ENCODE results near the gene MAGI1.
A peak's percentile ranks its signal among the peaks of the same experiment; 100 is the strongest.

Gene MAGI1

DNA sequence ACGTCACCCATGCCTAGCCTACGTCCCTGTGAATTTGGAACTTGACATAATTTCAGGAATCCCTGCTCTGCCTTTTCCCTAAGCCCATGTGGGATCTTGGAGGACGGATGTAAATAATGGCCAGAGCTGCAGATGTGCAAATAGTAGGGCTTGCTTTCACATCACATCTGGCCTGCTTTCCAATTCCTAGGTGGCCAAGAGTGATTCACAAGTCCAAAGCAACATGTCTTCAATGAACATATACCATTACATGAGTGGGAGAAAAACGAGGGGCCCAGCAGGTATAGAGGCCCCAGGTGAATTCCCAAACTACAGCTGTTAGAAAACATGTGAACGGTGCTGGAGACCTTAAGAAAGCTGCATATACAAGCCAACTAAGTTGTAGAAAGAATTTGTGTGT is 214.6 kb downstream of the MAGI1 start:
- no peak for DNase-seq

DNA sequence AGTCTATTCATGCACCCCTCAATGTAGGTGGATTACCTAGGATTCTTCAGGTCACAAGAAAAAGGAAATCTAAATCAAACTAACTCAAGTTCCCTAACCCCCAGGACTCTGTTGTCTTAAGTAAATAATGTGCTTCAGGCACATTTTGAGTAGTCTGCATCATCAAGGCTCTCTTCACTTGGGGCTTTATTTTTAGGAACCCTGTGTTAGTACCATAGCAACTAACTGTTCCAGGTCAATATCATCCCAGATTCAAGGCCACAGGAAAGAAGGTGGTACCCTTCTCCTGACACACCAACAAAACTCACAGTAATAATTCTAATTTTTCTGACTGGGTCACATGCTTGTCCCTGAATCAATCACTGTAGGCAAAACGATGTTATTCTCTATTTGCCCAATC is 218.1 kb downstream of the MAGI1 start:
- no peak for DNase-seq

DNA sequence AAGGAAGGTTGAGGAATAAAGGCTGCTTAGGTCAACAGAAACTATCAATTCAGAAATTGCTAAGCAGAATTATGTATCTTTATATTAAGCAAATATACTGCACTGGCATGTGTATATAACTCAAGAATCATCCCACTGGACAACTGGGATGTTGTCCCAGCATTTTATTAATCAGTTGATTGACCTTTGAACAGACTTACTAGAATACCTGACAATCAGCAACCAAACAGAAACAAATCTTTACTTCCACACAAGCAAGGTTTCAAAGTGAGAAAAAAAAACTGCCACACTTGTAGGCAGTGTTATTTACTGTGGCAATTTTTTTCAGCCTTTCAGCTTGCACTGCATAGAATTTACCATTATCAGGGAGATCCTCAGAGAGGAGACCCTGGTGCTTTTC is 218.8 kb downstream of the MAGI1 start:
- no peak for DNase-seq

DNA sequence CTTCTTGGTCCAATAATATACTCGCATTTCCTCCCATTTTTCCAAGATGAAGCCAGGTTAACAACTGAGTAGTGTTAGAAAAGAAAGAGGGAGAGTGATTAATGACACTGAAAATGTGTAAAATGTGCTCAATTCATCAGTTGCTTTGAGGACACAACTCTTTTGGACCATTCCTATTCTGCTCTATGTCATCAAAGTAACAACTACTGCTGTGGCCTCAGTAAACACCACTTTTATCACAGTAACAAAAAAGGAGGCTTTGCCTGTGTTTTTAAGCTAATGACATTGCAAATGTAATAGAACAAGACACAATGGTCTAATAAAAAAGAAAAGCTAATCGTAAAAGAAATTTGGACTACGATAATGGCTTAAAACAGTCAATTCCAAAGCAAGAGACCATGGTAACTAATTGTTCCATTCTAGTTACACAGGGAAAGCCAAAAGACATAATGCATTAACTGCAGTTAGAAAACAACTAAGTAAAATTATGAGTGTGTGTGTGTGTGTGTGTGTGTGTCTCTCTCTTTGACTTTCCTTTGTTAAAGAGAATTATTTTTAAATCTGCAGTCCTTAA is 221.1 kb downstream of the MAGI1 start:
- no peak for DNase-seq

DNA sequence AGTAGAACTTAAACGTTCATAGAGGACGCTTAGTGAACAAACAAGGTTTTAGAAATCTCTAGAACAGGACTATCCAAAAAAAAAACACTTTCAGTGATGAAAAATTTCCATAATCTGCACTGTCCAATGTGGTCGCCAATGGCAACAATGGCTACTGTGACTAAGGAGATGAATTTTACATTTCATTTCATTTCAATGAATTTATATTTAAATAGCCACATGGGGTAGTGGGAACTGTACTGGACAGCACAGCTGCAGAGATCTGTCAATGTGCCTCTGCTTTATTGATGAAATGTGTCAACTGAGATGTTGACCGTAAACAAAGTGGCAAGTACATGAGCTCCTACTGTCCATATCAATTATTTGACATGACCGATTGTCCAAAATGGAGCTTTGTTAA is 222.5 kb downstream of the MAGI1 start:
- DNase-seq, result no peak

DNA sequence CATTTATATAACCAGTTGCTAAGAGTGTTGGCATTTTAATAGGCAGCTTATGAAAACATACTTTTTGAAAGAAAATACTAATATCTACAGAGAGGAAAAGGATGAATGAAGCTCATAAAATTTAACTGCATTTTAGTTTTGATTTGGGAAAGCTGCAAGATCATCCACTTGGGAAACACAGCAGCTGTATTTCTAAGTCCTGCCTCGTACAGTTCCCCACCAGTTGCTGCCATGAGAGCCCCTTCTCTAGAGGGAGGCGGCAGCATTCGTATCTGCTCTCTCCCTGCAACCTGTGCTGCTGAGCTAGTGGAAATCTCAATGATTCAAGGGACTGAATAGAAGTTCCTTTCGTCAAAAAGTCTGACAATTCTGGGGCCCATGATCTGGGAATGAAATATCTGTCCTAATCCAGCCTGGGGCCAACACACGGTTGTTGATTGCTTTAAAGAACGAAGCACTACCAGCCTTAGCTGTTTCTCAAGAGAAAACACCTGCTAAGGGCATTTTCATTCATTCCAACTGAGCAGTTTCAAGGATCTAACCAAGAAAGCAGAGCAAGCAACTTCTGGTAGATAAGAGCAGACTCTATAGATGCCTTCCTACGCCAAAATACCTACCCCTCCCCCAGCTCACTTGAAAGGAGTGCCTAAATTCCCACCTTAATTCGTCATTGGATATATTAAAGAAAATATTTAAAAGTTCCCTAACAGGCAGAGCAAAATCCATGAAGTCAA is 223.7 kb downstream of the MAGI1 start:
- DNase-seq, result no peak

DNA sequence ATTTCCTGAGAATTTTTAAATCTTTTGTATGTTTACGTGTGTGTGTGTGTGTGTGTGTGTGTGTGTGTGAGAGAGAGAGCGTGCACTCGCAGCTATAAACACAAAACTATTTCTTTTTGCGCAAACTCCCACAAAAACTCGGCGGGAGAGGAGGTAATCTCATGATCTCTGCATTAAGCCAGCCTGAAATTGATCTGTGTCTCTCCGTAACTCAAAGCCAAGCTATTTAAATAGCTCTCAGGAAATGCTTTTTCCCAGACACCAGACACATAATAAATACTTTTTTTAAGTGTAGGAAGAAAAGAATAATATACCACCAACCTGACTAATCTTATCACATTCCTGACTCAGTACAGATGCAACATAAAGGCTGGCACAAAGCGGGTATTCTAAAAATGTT is 226.8 kb downstream of the MAGI1 start:
- DNase-seq, result no peak

DNA sequence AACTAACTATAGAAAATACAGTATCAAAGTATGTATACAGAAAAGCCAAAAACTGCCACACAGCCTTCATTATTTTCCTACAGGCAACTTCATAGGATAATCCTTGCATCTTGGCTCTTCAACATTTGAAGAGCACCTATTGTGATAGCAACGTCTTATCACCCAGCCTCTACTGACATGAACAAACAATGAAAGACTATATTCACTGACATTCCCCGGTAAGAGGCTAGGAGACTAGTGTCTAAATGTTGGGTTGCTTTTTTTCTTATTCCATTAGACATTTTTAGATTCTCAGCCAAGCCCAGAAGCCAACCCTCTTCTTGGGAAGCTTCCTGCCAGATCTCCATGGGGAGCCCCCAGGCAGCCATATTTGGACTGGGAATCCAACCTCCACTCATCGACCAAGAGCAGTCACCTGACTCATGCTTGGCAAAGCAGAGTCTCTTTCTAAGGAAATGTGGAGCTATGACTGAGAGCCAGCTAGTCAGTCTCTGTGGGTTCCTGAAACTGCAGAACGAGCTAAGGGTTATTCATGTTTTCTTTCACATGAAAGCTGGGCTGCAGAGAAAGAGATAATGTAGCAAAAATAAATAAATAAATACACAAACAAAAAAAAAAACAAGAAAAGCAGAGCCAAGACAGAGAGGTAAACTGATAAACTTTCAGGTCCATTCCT is 227.5 kb downstream of the MAGI1 start:
- no peak for DNase-seq

DNA sequence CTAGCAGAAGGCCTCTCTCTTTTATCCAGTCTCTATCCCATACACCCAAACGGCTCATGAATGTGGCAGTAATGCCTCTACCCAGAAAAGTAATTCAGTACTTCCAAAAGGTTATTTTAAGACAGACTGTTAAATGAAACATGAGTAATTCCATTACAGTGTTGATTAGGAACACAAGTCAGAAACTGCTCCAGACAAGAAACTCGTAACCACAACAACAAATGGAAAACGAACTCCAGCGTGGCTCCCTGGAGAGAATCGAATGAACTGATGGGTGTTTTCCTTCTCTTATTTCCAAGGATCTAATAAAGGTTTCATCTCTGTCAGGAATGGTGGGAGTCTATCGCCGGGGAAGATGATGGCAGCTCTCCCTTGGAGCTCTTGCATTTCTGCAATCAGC is 228.4 kb downstream of the MAGI1 start:
- no peak for DNase-seq

DNA sequence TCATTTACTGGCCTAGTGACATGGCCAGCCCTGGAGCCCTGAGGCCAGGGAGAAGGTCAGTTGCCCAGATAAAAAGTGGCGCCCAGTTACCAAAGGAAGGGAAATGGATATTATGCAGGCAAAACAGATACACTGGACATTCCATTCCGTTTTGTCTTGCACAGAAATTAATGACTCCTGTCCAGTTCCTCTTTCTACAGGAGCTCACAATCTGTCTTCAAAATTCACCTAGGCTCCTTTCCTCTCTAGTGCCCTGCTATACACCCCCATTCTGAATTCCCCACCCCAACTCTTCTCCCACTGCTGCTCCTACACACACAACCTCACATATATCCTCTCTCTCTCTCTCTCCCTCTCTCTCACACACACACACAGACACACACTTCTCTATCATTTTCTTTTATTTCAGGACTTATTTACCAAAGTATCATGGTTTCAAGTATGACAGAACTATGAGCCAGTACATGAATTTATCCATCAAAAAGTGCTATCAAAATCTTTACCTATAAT is 229.0 kb downstream of the MAGI1 start:
- no peak for DNase-seq

DNA sequence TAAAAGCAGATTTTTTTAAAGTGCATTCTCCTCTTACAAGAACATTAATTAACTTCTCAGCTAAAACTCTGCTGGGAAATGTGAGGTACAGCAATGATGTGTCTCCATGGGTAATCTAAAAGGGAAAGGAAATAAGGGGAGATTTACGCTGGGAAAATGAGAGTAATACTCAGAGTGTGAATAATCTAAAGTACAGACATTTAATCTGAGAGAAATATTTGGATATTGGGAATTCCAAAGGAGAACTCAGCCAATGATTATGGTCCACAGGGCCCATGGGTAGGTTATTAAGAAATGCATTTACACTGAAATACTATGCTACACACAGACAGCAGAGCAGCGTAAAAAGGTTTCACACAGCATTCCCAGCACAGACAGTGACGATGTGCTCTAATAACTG is 229.9 kb downstream of the MAGI1 start:
- no peak for DNase-seq

DNA sequence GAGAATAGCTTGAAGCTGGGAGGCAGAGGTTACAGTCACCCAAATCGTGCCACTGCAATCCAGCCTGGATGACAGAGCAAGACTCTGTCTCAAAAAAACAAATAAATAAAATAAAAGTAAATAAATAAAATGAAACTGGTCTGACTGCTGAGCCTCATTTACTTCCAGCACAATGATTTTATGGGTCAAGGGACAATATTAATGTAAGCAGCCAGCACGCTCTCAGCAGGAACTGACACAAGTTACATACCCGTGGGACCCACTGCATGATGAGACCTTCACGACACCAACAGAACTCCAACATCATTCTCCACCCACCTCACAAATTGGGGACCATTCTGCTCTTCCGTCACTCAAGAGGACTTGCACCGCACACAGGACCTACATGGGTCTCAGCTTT is 230.3 kb downstream of the MAGI1 start:
- no peak for DNase-seq

DNA sequence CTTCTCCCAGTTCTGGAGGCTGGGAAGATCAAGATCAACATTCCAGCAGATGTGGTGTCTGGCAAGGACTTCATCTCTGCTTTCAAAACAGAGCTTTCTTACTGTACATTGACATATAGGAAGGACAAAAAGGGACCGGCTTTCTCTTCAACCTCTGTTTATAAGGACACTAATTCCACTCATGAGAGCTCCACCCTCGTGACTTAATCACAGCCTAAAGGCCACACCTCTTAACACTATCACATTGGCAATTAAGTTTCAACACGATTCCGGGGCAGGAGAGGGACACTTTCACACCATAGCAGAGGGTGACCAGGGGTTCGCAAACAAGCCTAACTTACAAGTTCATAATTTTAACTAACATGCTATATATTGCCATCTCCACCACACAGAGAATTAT is 231.5 kb downstream of the MAGI1 start:
- no peak for DNase-seq

DNA sequence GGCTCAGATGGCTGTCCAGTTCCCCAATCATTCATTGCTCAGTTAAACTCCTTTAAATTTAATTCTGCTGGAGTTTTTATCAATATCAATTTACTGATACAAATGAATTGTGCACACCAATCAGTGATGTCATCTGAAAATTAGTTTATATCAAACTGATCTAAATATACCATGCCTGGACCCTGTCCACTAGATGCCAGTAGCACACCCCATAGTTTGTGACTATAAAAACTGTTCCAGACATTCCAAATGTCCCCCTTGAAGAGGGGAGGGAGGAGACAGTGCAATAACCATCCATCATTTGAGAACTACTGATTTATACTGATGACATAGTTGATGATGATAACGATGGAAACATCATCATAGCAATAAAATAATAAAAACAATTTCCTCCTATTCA is 232.1 kb downstream of the MAGI1 start:
- DNase-seq, result no peak

DNA sequence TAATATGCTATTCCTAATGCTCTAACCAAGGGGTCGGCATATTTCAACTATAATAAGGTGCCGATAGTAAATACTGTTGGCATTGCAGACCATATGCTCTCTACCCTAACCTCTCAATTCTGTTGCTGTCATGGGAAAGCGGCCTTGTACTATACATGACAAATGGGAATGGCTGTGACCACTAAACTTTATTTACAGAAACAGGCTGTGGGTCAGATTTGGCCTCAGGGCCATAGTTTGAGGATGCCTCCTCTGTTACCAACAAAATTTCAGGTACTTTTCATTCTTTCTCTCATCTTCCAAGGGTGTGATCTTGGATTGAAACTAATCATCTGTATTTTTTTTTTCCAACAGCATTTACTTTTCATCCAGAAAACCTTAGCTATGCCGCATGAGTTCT is 242.0 kb downstream of the MAGI1 start:
- DNase-seq, result no peak

DNA sequence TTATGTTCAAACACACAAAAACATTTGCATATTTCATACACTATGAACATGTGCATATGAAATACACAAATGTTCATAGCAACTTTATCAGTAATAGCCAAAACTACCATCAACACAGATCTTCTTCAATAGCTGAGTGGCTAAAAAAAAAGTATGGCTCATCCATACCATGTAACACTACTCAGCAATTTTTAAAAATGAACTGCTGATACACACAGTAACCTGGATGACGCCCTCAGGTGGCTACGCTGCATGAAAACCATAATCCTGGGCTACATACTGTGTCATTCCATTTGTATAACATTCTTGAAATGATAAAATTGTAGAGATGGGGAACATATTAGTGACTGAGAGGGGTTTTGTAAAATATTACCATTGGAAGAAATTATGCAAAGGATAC is 243.6 kb downstream of the MAGI1 start:
- no peak for DNase-seq

DNA sequence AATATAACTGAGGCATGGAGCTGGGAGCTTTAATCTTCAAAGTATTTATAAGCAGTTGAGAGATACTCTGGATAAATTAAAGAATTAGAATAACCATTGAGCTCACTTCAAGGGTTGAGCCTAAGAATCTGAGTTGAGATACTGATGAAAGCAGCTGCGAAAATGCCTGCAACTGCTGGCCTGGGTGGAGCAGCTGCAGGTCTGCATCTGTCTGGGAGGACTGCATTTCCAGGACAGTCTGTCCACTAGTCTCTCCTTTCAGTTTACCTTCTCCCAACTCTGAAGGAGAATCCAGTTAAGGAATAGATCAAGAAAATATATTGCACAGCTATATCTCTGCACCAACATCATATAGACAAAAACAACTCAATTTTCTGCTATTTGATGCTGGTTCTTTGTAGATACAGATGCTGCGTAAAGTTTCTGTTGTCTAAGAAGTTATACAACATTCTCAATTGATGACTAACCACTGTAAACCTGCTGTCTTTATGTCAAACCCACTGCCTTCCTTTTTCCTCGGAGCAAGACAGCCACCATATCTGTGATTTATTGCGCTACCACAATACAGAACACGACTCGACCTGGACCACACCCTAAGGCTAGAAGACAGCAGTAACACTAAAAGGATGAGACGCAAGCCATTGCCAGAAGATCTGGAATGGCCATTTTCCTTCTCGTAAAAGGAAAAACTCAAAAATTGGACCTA is 245.1 kb downstream of the MAGI1 start:
- DNase-seq, result no peak

DNA sequence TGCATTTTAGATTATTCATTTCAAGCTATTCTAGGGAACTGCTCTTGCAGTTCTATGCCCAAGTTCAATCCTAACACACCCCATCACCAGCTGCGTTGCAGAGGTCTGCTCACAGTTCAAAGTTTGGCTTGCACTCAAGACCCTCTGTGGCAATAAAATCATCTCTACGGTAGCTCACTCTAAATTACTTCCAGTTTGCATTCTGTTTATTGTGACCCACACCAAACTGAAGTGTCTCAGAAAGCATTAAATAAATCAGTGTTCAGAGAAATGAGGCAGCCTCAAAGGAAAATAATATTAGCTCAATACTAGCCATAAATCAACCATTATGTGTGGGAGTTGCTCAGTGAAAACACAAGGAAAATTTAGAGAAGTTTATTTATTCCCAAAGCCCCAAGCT is 250.3 kb downstream of the MAGI1 start:
- DNase-seq, result no peak

DNA sequence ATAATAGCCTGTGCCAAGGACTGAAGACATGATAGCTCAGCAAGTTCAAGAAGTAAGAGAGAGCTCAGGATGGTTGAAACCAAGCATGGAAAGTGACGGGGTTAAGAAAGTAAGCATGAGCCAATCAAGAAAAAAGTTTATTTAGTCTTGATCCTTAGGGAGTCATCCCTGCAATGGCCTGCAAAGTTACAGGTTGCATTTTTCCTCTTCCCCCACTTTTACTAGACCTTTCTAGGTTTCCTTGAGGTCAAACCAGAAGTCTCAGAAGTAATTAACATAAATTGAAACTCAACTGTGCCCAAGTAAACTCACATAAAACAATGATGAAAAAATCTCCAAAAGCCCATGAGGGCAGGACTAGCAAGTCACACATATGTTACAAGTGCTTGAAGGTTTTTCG is 250.9 kb downstream of the MAGI1 start:
- DNase-seq, result no peak

DNA sequence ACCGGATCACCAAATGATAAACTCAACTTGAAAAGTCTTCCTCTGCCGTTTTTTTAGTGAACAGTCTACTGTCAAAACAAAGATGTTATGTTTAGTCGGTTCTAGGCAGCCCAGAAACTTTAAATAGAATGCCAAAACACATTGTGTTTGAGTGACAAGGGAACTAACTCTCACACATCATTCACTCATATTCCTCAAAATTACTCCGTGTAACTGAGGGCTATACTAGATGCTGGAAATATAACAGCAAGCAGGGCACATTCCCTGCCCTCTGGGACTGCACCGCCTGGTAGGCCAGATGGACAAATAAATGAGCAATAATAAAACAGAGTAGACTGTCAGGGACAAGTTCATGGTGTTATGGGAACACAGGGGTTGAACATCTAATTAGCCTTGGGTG is 251.4 kb downstream of the MAGI1 start:
- no peak for DNase-seq

DNA sequence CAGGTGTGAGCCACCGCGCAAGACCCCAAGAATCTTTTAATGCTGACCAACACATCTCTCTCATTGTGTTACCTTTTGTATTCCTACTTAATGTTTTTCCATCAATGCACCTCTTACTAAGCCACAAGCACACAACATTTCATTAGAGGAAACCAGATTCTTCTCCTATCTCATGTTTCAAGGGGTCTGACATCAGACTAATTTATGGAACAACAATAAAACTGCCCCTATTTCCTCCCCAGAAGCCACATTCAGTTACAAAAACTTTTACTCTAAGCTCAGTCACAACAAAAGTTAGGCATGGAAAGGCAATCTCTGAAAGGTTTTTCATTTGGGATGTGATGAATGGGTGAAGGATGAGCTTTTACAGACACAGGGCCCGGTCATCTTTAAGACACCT is 251.8 kb downstream of the MAGI1 start:
- no peak for DNase-seq

DNA sequence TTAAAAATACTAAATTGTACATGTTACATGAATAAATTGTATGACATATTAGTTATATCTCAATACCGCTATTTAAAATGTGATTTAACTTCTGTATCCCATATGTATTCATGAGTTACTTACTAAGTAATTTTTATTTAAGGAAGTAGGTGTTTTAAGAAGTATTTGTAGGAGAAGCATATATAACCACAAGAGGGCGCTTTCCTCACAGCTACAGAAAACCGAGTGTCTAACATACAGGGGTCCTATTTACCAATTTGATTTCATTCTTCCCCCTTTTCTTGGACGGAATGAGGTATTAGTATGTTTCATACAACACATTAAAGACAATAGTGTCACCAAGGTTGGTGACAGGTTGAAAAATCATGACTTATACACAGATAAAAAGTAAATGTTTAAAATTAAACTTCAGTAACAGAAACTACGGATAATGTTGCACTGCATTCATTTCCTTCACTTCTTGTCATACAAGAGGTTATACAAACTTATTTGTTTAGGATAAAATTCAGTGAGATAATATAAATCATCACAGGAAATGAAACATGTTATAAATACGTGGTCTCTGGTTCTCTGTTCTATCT is 253.6 kb downstream of the MAGI1 start:
- DNase-seq, result peak; percentile 13

DNA sequence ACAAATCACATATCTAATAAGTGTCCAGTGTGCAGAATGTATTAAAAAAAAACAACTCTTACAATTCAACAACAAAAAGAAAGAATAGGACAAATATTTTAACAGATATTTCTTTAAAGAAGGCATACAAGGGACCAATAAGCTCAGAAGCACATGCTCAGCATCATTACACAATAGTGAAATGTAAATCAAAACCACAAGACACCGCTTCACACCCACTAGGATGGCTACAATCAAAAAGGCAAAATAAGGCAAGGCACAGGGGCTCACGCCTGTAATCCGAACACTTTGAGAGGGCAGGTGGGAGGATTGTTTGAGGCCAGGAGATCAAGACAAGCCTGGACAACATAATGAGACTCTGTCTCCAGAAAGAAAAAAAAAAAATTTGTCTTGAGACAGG is 255.6 kb downstream of the MAGI1 start:
- DNase-seq, result no peak

Measured in NCI-H526 treated with DMSO at 0.1 percent for 48 hours (cell line).